HG03565 (cell line): Measurements from ENCODE around the gene TECTA.
"Not testable (repeated sequence)": the region's sequence is repeated elsewhere in the genome, so short reads cannot be mapped to it uniquely, and the experiment has no call there.

ENCODE experiments used
- ATAC-seq: cut with Tn5 transposase; IDR thresholded peaks from one replicate; pipeline ENCODE4 v1.9.1; 2021; ENCODE audit warnings: mild to moderate bottlenecking, moderate library complexity; ENCODE audit not compliant: unreplicated experiment

TECTA gene

DNA sequence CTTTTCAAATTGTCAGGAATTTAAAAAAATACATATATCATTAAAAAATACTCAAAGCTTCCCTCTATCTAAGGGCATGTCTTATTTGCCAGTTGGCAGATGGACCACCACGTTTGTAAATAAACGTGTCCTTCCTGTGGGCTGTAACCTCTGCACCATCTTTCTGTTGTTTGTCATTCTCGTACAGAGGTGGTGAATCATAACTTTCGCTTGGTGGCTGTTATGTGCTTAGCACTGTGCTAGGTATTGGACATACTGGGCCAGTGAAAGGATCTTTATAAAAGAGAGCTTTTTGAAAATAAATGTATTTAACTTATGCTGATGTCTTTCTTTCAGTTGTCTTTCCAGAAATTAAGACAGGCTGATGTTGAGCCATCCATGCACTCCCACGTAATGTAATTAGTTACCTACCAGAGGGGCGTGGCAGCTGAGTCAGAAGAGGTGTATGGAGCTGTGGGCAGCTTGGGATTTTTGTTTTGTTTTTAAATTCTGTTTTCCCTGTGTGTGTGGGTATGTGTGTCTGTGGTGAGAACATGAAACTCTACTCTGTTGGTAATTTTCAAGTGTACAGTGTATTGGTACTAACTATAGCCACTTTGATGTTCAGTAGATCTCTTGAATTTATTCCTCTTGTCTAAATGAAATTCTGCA lies 62.7 kb downstream of the TECTA start:
- ATAC-seq = no peak

- ATAC-seq = not testable (repeated sequence)
These were observed 76.6 kb downstream of the TECTA start for GRCh38 chr11:121177629-121178028.

GRCh38 chr11:121179306-121179705 lies 78.3 kb downstream of the TECTA start:
- no peak for ATAC-seq

- no peak for ATAC-seq
These were observed 79.1 kb downstream of the TECTA start for GRCh38 chr11:121180183-121180582.

DNA sequence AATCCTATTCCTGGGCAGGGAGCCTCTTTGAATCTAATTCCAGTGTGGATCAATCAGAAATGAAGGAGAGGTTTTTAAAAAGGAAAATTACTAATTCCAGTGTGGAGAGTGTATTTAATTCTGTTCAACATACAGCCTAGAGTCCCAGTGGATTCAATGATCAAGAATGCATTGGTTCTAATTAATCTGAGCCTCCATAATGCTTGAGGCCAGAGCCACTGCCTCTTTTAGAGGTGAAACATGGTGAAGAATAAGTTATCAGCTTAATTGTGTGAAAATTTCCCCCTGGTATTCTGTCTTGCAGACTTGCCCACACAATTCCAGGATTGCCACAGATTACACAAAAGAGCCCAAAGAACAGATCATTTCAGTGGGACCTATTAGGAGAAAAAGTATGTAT lies 87.7 kb downstream of the TECTA start:
- no peak for ATAC-seq

GRCh38 chr11:121191818-121192217 lies 90.8 kb downstream of the TECTA start:
- no peak for ATAC-seq

- ATAC-seq = no peak
These were observed 93.9 kb downstream of the TECTA start for GRCh38 chr11:121194731-121195596.

DNA sequence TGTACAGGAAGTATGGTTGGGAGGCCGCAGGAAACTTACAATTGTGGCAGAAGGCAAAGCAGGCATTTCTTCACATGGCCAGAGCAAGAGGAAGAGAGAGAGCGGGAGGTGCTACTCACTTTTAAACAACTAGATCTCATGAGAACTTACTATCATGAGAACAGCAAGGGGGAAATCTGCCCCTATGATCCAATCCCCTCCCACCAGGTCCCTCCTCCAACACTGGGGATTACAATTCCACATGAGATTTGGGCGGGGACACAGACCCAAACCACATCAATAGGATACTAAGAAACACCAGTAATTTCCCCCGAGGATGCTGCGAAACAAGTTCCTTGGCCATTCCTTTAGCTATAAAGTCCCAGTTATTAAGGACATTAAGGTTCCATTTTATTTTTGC lies 97.4 kb downstream of the TECTA start:
- no peak for ATAC-seq

- ATAC-seq = no peak
These were observed 98.5 kb downstream of the TECTA start for GRCh38 chr11:121199516-121199915.

GRCh38 chr11:121206810-121207209 lies 105.8 kb downstream of the TECTA start:
- no peak for ATAC-seq

GRCh38 chr11:121207485-121208115 lies 106.6 kb downstream of the TECTA start:
- no peak for ATAC-seq

DNA sequence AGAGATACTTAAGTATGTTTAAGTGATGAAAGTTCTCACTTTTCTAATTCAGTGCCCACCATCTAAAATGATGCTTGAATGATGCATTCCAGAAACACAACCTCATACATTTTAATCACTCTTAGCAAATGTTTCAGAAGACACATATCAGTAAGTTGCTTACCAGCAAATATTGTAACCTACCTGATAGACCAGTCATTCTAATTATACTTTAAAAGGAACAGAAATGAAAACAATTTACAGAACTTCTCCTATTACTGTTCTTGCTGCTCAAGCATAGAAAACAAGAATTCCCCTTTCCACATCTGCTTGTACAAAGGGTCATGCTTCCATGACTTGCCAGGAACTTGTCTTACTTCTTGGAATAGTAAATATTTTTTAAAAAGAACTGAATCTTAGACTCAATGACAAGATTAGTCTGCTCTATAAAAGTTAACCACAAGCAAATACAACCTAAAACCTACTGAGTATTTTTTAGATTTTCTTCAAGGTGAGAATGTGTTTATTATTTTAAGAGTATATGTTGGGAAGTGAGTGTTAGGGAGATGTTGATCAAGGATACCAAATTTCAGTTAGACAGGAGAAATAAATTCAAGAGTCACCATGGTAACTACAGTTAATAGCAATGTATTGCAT lies 109.5 kb downstream of the TECTA start:
- no peak for ATAC-seq

- no peak for ATAC-seq
These were observed 110.6 kb downstream of the TECTA start for GRCh38 chr11:121211626-121212025.

DNA sequence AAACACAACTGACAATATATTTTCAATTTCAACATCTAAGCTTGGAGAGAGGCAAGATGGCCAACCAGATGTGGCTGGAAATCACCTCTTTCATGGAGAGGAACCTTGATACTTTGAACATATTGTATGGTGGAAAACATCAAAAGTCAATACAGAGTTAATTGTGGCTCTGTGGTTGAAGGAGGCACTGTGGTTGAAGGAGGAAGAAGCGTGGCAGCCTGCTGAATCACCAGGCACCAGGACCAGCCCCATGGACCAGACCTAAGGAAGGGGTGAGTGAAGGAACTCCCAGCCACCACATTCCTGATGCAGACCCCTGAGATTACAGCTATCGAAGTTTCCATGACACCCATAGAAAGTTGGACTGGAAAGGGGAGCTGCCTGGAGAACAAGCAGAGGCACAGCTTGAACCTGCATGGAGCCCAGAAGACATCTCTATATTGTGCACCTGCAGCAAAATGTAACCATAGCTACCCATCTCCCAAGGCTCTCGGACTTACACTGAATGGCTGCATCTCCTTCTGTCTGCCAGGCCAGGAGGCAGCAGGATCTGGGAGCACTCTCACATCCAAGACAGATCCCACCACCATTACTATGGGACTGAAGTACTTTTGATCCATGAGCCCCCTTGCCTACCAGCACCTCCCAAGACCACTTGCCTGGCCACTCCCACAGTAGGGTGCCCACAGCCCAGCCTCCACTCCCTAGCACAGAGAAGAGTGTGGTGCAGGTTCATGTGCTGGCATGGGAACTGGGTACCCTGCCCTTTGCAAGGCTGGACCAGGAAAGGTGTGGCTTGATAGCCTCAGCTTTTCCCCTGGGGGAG lies 111.7 kb downstream of the TECTA start:
- no peak for ATAC-seq

GRCh38 chr11:121213362-121213893 lies 112.4 kb downstream of the TECTA start:
- ATAC-seq = no peak

- no peak for ATAC-seq
These were observed 113.8 kb downstream of the TECTA start for GRCh38 chr11:121214861-121215260.

GRCh38 chr11:121221496-121222200 lies 120.6 kb downstream of the TECTA start:
- ATAC-seq = no peak

DNA sequence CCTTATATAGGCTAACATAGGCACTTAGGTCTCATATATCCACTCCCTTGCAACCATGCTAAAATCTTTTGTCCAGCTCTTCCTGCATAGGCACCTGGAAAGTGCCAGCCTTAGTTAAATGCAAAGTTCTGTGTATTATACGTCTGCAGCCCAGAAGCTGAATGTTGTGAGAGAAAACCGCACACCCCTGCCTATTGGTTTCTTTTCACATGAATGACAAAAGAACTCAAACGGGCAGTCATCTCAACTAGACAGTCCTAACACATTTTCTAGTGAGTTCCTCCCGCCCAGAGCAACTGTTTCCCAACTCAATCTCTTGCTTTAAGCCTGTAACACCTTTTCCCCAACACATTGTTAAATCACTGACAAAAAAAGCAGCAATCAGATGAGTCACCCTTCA lies 122.1 kb downstream of the TECTA start:
- ATAC-seq = no peak

- ATAC-seq = no peak
These were observed 124.3 kb downstream of the TECTA start for GRCh38 chr11:121225382-121225781.
